ENCODE data around the gene ZNF354B. TPM values are rescaled to one million over a fixed set of nuclear protein-coding genes. Genes with fewer than 3 reads are reported as not detected.

Gene ZNF354B
- 7.3 and 10.8 TPM in 2 replicates for total RNA-seq

DNA sequence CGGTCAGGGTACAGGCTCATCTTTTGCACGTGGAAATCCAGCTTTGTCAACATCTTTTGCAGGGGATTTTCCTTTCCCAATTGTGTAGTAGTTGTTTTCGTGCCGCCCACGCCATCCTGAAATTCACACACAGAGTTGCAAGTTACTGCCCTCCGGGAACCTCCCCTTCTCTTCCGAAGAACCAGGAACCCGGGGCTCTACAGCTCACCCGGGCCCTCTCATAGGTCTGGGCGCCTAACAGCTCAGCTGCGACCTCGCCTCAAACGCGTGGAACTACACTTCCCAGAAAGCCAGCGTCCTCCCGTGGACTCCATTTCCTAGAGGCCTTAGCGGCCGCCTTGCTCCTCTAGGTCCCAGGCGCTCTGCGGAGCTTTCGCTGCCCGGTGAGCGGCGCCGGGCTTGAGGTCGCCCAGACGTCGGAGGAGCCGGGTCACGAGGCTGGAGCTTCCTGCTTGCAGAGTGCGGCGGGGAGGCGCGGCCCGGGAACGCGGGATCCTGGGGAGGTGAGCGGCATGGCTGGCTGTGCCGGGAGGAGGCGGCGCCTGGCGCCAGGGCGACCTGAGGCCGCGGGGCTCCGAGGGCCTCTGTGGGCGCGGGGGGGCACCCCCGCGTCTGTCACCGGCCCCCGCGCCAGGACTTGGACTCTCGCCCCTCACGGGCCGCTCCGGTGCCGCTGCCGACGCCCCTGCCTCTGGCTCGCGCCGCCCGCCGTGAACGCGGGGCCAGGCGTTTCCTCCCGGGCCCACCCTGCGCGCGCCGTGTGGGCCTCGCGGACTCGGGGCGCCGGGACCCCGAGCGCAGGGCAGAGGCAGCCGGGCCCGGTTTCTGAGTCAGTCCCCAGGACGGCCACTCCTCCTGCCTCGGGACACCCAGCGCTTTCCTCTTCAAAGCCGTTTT lies at the start of gene ZNF354B:
TSS of gene ZNF354B (plus strand) at position 329 of the 897 bp plus-strand sequence. CDS start 1,095 bp downstream, outside the sequence.

DNA sequence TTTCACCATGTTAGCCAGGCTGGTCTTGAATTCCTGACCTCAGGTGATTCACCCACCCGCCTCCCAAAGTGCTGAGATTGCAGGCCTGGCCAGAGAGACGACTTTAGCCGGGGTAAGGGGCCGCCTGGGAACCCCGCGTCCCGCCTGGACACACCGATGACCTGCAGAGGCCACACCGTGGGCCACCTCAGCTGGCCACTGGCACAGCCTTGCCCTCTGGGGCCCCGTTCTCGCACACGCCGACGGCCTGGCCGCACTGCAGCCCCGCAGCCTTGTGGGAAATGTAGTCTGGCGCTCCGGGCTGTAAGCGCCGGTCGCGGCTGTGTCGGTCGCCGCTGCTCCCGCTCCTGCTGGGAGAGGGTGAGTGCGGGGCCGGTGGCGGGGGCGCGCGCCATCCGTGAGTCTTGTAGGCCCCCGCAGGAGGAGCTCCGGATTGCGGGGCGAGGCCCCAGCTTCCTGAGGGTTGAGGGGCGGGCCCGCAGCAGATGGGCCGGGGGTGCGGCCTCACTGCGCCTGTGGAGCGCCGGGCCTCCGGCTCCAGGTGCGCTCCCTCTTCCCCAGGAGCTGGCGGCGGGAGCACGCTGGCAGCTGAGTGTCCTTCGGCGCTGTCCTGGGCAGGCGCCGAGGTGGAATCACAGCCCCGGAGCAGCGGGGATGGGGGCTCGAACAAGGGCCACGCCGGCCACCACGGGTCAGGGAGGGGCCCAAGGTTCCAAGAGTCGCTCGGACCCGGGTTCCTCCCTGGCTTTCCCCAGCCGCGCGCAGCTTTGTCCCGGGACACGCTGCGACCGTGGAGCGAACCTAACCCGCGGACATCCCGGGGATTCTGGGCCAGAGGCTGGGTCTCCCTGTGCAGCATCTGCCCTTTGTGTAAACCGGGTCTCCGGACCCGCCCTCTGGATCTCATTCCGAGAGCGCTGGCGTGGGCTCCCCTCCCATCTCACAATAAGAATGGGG lies 36.1 kb downstream of the ZNF354B start, which contains the start of gene ZFP2:
TSS of gene ZFP2 (plus strand) at position 299 of the 957 bp plus-strand sequence. CDS start 35,401 bp downstream, outside the sequence.

Other genes with a start within 250 kb of the ZNF354B start
- 26.1 and 33.3 TPM in 2 replicates for gene CLK4, start 232.9 kb upstream of the ZNF354B start, total RNA-seq
- 6.9 and 7.5 TPM in 2 replicates for gene ZNF354A, start 129.3 kb upstream of the ZNF354B start, total RNA-seq
- gene ZFP2, start 36.0 kb downstream of the ZNF354B start, total RNA-seq = 0.33 and 0.52 TPM in 2 replicates
- 0.09 and 0.11 TPM in 2 replicates for gene ZNF454, start 81.2 kb downstream of the ZNF354B start, total RNA-seq
- not detected in 2 replicates for gene GRM6, start 135.4 kb downstream of the ZNF354B start, total RNA-seq
- gene ZNF879, start 163.9 kb downstream of the ZNF354B start, total RNA-seq = 3.8 and 6.4 TPM in 2 replicates
- 6.2 and 7.7 TPM in 2 replicates for gene ZNF354C, start 200.4 kb downstream of the ZNF354B start, total RNA-seq

All from dermis lymphatic vessel endothelial cell (primary cell).